A673 (cell line): ENCODE results near the gene ZNF358. TPM values are rescaled to one million over a fixed set of nuclear protein-coding genes. Genes with fewer than 3 reads are reported as not detected.

Experiments used
- BruUV-seq: library from RNA; stranded (reverse); fragments of 400-500 nt; replicated peaks from 2 replicates; lab custom pipeline; 2021; lab: Mats Ljungman, UMichigan
- CTCF ChIA-PET: fragments of 300-600 bp; sonication (Branson Sonifier 250); formaldehyde crosslinking; loops from one replicate; lab custom pipeline; 2022; ENCODE audit warnings: antibody characterized with exemption; lab: Charles Lee
- POLR2A ChIA-PET: fragments of 300-600 bp; sonication (Branson Sonifier 250); formaldehyde crosslinking; loops from one replicate; lab custom pipeline; 2022; ENCODE audit warnings: antibody characterized with exemption; ENCODE audit not compliant: low non-redundant PET; lab: Charles Lee
- DNase-seq: peaks from one replicate; pipeline ENCODE4 v3.0.0-alpha.2; 2015; ENCODE audit warnings: low spot score
- H3K27ac ChIP-seq: fragments of 200-600 bp; sonication (generic); 2 replicates; pipeline ENCODE4 v1.5.1; 2016; ENCODE audit warnings: mixed run types, low read depth, mild to moderate bottlenecking, mixed read lengths, antibody characterized with exemption, low read length; ENCODE audit not compliant: poor library complexity, severe bottlenecking
- H3K27me3 ChIP-seq: fragments of 200-600 bp; sonication (generic); replicated peaks from 2 replicates; pipeline ENCODE4 v1.6.1; 2017; ENCODE audit warnings: mixed run types, low read depth, mild to moderate bottlenecking, mixed read lengths, antibody characterized with exemption, low read length; ENCODE audit not compliant: insufficient read depth, poor library complexity
- H3K36me3 ChIP-seq: fragments of 200-600 bp; sonication (generic); 2 replicates; pipeline ENCODE4 v1.6.1; 2016; ENCODE audit warnings: mixed run types, mild to moderate bottlenecking, mixed read lengths, antibody characterized with exemption, low read length; ENCODE audit not compliant: insufficient read depth, poor library complexity, severe bottlenecking
- H3K4me1 ChIP-seq: fragments of 200-600 bp; sonication (generic); 2 replicates; pipeline ENCODE4 v1.6.1; 2017; ENCODE audit warnings: mixed run types, mild to moderate bottlenecking, mixed read lengths, antibody characterized with exemption, low read length; ENCODE audit not compliant: insufficient read depth, poor library complexity, severe bottlenecking
- H3K4me3 ChIP-seq: fragments of 200-600 bp; sonication (generic); 2 replicates; pipeline ENCODE4 v1.5.1; 2016; ENCODE audit warnings: low read depth, mixed run types, mild to moderate bottlenecking, mixed read lengths, low read length; ENCODE audit not compliant: poor library complexity, severe bottlenecking
- H3K9me3 ChIP-seq: fragments of 200-600 bp; sonication (generic); 2 replicates; pipeline ENCODE4 v1.6.1; 2016; ENCODE audit warnings: mixed run types, low read depth, mild to moderate bottlenecking, mixed read lengths, antibody characterized with exemption, low read length; ENCODE audit not compliant: poor library complexity, severe bottlenecking
- CTCF ChIP-seq: fragments of 300-800, 200-600 bp; sonication (generic); conservative IDR thresholded peaks from 2 replicates; pipeline ENCODE4 v1.5.1; 2017; ENCODE audit warnings: low read depth, mild to moderate bottlenecking, antibody characterized with exemption, low read length, moderate library complexity, mixed read lengths
- EZH2 ChIP-seq: fragments of 200-600 bp; sonication (generic); IDR thresholded peaks from 2 replicates; pipeline ENCODE4 v1.6.1; 2017; ENCODE audit warnings: borderline replicate concordance, low read depth, mild to moderate bottlenecking, mixed read lengths, antibody characterized with exemption, low read length; ENCODE audit not compliant: poor library complexity, severe bottlenecking
- intact Hi-C: fragments of 100-400 bp; cut with micrococcal nuclease; formaldehyde crosslinking; loops from one replicate; pipeline ENCODE4 v1.10.0; 2022; ENCODE audit not compliant: unreplicated experiment
- total RNA-seq: library from RNA; stranded (reverse); gene quantifications from 2 replicates; pipeline ENCODE4 v1.2.3, GENCODE V29; 2021

Gene ZNF358
- total RNA-seq, 1 experiment from 2014 or later: 44.1 TPM

DNA sequence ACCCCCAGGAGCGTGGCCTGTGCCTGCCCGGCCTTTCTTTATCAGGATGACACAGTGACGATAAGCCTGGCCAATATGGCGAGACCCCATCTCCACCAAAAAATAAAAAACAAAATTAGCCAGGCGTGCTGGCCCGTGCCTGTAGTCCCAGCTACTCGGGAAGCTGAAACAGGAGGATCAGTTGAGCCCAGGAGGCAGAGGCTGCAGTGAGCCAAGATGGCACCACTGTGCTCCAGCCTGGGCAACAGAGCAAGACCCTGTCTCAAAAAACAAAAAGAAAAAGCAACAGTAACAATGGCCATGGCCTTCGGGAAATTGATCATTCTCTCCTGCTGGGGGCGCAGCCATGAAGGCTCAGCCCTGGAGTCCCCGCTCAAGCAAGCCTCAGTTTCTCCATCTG, 38.1 kb upstream of the ZNF358 start:
- no peaks in the 10 kb centered on the region for H3K4me1 ChIP-seq
- no peaks in the 10 kb centered on the region for H3K27me3 ChIP-seq
- BruUV-seq: no TSS peak
- no peaks in the 10 kb centered on the region for H3K9me3 ChIP-seq
- no peak for DNase-seq
- no peak overlapping the region for H3K4me3 ChIP-seq
- POLR2A ChIA-PET: no interaction called here
- intact Hi-C loops: no loop called here
- CTCF ChIA-PET: no interaction called here
- no peak overlapping the region for H3K27ac ChIP-seq
- no peaks in the 10 kb centered on the region for H3K36me3 ChIP-seq
- TF ChIP-seq CTCF (no peak), EZH2 (no peak)

DNA sequence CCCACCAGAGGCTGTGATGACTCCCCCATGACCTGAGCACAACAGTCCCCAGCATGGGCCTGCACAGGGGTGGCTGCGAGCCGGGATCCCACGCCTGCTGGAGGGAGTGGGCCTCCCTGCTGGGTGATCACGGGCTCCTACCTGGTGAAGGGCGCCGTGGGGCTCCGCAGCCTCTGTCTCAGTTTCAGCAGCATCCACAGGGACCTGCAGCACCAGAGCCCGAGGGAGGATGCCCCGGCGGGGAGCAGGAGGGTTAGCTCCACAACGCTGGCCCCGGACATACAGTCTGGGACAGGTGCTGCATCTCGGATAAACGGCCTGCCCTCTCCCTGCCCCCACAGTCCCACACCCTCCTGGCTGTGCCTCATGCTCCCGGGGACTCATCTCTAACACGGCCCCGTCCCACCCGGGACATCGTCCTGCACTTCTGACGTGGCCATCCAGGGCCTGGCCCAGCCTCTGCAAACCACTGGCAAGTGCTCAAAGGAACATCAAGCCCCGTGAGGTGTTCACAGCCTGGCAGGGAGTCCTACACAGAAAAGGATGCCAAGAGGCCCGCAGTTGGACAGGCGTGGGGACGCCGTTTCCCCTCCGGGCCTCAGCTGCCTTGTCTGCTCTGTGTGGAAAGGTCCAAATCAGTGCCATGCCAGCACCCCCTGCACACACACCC, 37.6 kb upstream of the ZNF358 start:
- no peak for DNase-seq
- intact Hi-C loops: no loop called here
- Histone ChIP-seq H3K4me3 (no peak overlapping the region), H3K27ac (no peak overlapping the region), H3K9me3 (no peaks in the 10 kb centered on the region), H3K4me1 (no peaks in the 10 kb centered on the region), H3K36me3 (no peaks in the 10 kb centered on the region), H3K27me3 (no peaks in the 10 kb centered on the region)
- POLR2A ChIA-PET: no interaction called here
- CTCF ChIA-PET: no interaction called here
- TF ChIP-seq CTCF: no peak
- TF ChIP-seq EZH2: no peak
- no TSS peak for BruUV-seq

- ChIA-PET CTCF (no interaction called here), POLR2A (no interaction called here)
- Histone ChIP-seq H3K27ac (no peak overlapping the region), H3K4me1 (no peaks in the 10 kb centered on the region), H3K4me3 (no peak overlapping the region), H3K27me3 (no peaks in the 10 kb centered on the region), H3K36me3 (no peaks in the 10 kb centered on the region), H3K9me3 (no peaks in the 10 kb centered on the region)
- TF ChIP-seq CTCF: no peak
- no TSS peak for BruUV-seq
- DNase-seq: no peak
- intact Hi-C loops: no loop called here
These were observed 37.1 kb upstream of the ZNF358 start for GRCh38 chr19:7478843-7479227.
